Stimulated activated CD4-positive, alpha-beta T cell treated with anti-CD3 and anti-CD28 coated beads, Interleukin-4, amount 100 ng/mL, for 4 hours (primary cell): ENCODE results near the gene KLHL36.

Source experiments
- DNase-seq, 2 experiments: peaks; one replicate each; pipeline ENCODE4 v3.0.0-alpha.2; 2020

KLHL36 gene

GRCh38 chr16:84647828-84648594 is at the start of gene KLHL36:
Gene KLHL36, plus strand, starts transcription at chr16:84648511. Its CDS starts 2,357 bp downstream, at chr16:84650868.
- DNase-seq, result peak; percentile 66 to 75

GRCh38 chr16:84599521-84600202 is 48.6 kb upstream of the KLHL36 start:
- DNase-seq, result peak; percentile 64 to 76

GRCh38 chr16:84600343-84601229 is 47.7 kb upstream of the KLHL36 start:
- peak in 1 of 2 experiments; percentile 25 for DNase-seq

- DNase-seq, result peak; percentile 42 to 57
Measured at GRCh38 chr16:84603140-84603816, 45.0 kb upstream of the KLHL36 start.

GRCh38 chr16:84603940-84604339 is 44.4 kb upstream of the KLHL36 start:
- DNase-seq, result no peak

- no peak for DNase-seq
Measured at GRCh38 chr16:84604477-84605013, 43.8 kb upstream of the KLHL36 start.

GRCh38 chr16:84605339-84605848 is 42.9 kb upstream of the KLHL36 start:
- no peak for DNase-seq

- no peak for DNase-seq
Measured at GRCh38 chr16:84606081-84606875, 42.0 kb upstream of the KLHL36 start.

- no peak for DNase-seq
Measured at GRCh38 chr16:84607061-84607460, 41.2 kb upstream of the KLHL36 start.

GRCh38 chr16:84607694-84608093 is 40.6 kb upstream of the KLHL36 start:
- DNase-seq, result no peak

GRCh38 chr16:84608282-84608681 is 40.0 kb upstream of the KLHL36 start:
- no peak for DNase-seq

GRCh38 chr16:84609563-84610177 is 38.6 kb upstream of the KLHL36 start:
- DNase-seq, result no peak

GRCh38 chr16:84610376-84610775 is 37.9 kb upstream of the KLHL36 start:
- DNase-seq, result no peak

- no peak for DNase-seq
Measured at GRCh38 chr16:84611041-84611440, 37.3 kb upstream of the KLHL36 start.

GRCh38 chr16:84612686-84613085 is 35.6 kb upstream of the KLHL36 start:
- no peak for DNase-seq

GRCh38 chr16:84613408-84614072 is 34.8 kb upstream of the KLHL36 start:
- DNase-seq, result no peak

GRCh38 chr16:84614073-84614459 is 34.2 kb upstream of the KLHL36 start:
- DNase-seq, result no peak

GRCh38 chr16:84614623-84614967 is 33.7 kb upstream of the KLHL36 start:
- DNase-seq, result no peak

- DNase-seq, result no peak
Measured at GRCh38 chr16:84614968-84615813, 33.1 kb upstream of the KLHL36 start.
